BLaER1 treated with 17β-estradiol and CSF1 and Interleukin-3, amounts not matched to agents 10 nM and 100 nM (cell line): ENCODE data around the gene SMIM45.
A peak's percentile ranks its signal among the peaks of the same experiment; 100 is the strongest.

Source experiments
- H3K27ac ChIP-seq, 11 experiments: shearing (Covaris generic); formaldehyde crosslinking; 2 replicates each; pipeline ENCODE4 v1.8.1; 2022
- H3K27me3 ChIP-seq, 11 experiments: shearing (Covaris generic); formaldehyde crosslinking; 2 replicates each; pipeline ENCODE4 v1.8.1; 2022
- H3K36me3 ChIP-seq, 11 experiments: shearing (Covaris generic); formaldehyde crosslinking; 2 replicates each; pipeline ENCODE4 v1.8.1; 2022
- H3K4me1 ChIP-seq, 10 experiments: shearing (Covaris generic); formaldehyde crosslinking; 2 replicates each; pipeline ENCODE4 v1.8.1; 2022
- H3K4me2 ChIP-seq, 11 experiments: shearing (Covaris generic); formaldehyde crosslinking; 2 replicates each; pipeline ENCODE4 v1.8.1; 2022
- H3K4me3 ChIP-seq, 10 experiments: shearing (Covaris generic); formaldehyde crosslinking; 2 replicates each; pipeline ENCODE4 v1.8.1; 2022
- H3K9ac ChIP-seq, 11 experiments: shearing (Covaris generic); formaldehyde crosslinking; 2 replicates each; pipeline ENCODE4 v1.8.1; 2022
- H3K9me3 ChIP-seq, 11 experiments: shearing (Covaris generic); formaldehyde crosslinking; replicated peaks in 1 of 11; 2 replicates each; pipeline ENCODE4 v1.8.1; 2022
- H4K20me1 ChIP-seq, 11 experiments: shearing (Covaris generic); formaldehyde crosslinking; 2 replicates each; pipeline ENCODE4 v1.8.1; 2022
- Cebpa-rat ChIP-seq, 11 experiments: shearing (Covaris generic); IDR thresholded peaks; 2 replicates each; pipeline ENCODE4 v1.8.1; 2022

Gene SMIM45

GRCh38 chr22:41927813-41928212, 24.1 kb upstream of the SMIM45 start:
- H3K27ac ChIP-seq, result peak overlapping the region in 8 of 11 experiments; percentile 32 to 95 (median 64); a peak in 12 of 22 replicates
- no peak overlapping the region for H3K4me3 ChIP-seq
- peak overlapping the region in 8 of 11 experiments; percentile 13 to 97 (median 54); a peak in 11 of 22 replicates for H3K9ac ChIP-seq
- no peak for TF ChIP-seq Cebpa-rat (IDR thresholded peaks at IDR 0.05)
- H3K9me3 ChIP-seq, result no peaks in the 10 kb centered on the region
- peaks cover 38 to 95% (median 91%) of the 10 kb centered on the region in 10 experiments for H3K4me1 ChIP-seq
- H3K36me3 ChIP-seq, result peaks cover 0 to 19% (median 10%) of the 10 kb centered on the region in 11 experiments; a peak in 12 of 22 replicates
- peaks cover 0 to 32% (median 0%) of the 10 kb centered on the region in 11 experiments; a peak in 7 of 22 replicates for H3K27me3 ChIP-seq
- peak overlapping the region; percentile 29 to 99 (median 93); a peak in 21 of 22 replicates for H3K4me2 ChIP-seq
- peaks cover 0 to 32% (median 15%) of the 10 kb centered on the region in 11 experiments; a peak in 12 of 22 replicates for H4K20me1 ChIP-seq

- TF ChIP-seq Cebpa-rat (IDR thresholded peaks at IDR 0.05), result no peak
- no peaks in the 10 kb centered on the region for H3K9me3 ChIP-seq
- H3K4me3 ChIP-seq, result no peak overlapping the region; a peak in 1 of 20 replicates
- H3K4me1 ChIP-seq, result peaks cover 45 to 95% (median 91%) of the 10 kb centered on the region in 10 experiments
- H3K36me3 ChIP-seq, result peaks cover 0 to 9% (median 0%) of the 10 kb centered on the region in 11 experiments; a peak in 8 of 22 replicates
- H3K27ac ChIP-seq, result peak overlapping the region in 8 of 11 experiments; percentile 32 to 95 (median 64); a peak in 14 of 22 replicates
- H3K4me2 ChIP-seq, result peak overlapping the region; percentile 29 to 99 (median 93)
- peaks cover 0 to 41% (median 0%) of the 10 kb centered on the region in 11 experiments; a peak in 7 of 22 replicates for H3K27me3 ChIP-seq
- peak overlapping the region in 8 of 11 experiments; percentile 6 to 97 (median 54); a peak in 11 of 22 replicates for H3K9ac ChIP-seq
- H4K20me1 ChIP-seq, result peaks cover 0 to 25% (median 9%) of the 10 kb centered on the region in 11 experiments; a peak in 12 of 22 replicates
Measured at GRCh38 chr22:41928593-41929417, 23.1 kb upstream of the SMIM45 start.

DNA sequence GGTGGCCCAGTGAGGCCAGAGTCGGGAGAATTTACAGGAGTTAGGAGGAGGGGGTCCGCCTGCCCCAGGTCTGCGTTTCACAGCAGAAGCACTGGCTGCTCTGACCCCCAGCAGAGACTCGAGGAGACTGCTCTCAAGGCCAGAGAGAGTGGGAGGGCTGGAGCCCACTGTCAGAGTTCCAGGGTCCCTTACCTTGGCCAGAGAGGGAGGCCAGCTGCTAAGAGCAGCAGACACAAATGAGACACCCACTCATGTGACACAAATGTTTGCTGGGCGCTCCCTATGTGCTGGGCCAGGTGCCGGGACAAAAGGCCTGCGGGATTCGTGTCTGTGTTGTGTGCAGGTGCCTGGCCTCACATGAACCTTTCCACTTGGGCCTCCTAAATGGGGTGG, 22.5 kb upstream of the SMIM45 start:
- peak overlapping the region in 6 of 11 experiments; percentile 46 to 94 (median 68); a peak in 12 of 22 replicates for H3K27ac ChIP-seq
- H3K9ac ChIP-seq, result peak overlapping the region in 6 of 11 experiments; percentile 17 to 97 (median 62); a peak in 9 of 22 replicates
- H3K36me3 ChIP-seq, result peaks cover 0 to 3% (median 0%) of the 10 kb centered on the region in 11 experiments; a peak in 3 of 22 replicates
- H3K4me2 ChIP-seq, result peak overlapping the region in 10 of 11 experiments; percentile 29 to 99 (median 94); a peak in 20 of 22 replicates
- peaks cover 48 to 95% (median 91%) of the 10 kb centered on the region in 10 experiments for H3K4me1 ChIP-seq
- TF ChIP-seq Cebpa-rat (IDR thresholded peaks at IDR 0.05), result no peak
- no peak overlapping the region; a peak in 1 of 20 replicates for H3K4me3 ChIP-seq
- peaks cover 0 to 31% (median 12%) of the 10 kb centered on the region in 11 experiments; a peak in 14 of 22 replicates for H4K20me1 ChIP-seq
- no peaks in the 10 kb centered on the region for H3K9me3 ChIP-seq
- peaks cover 0 to 45% (median 0%) of the 10 kb centered on the region in 11 experiments; a peak in 7 of 22 replicates for H3K27me3 ChIP-seq

GRCh38 chr22:41931701-41932269, 20.2 kb upstream of the SMIM45 start:
- Histone ChIP-seq H4K20me1 (peaks cover 0 to 40% (median 7%) of the 10 kb centered on the region in 11 experiments; a peak in 7 of 22 replicates), H3K9ac (peak overlapping the region in 9 of 11 experiments; percentile 3 to 71 (median 60); a peak in 13 of 22 replicates), H3K27ac (peak overlapping the region in 9 of 11 experiments; percentile 6 to 81 (median 70); a peak in 15 of 22 replicates), H3K27me3 (peaks cover 0 to 44% (median 0%) of the 10 kb centered on the region in 11 experiments; a peak in 6 of 22 replicates), H3K4me1 (peaks cover 51 to 100% (median 100%) of the 10 kb centered on the region in 10 experiments), H3K36me3 (0 out of 22 replicates have a peak, but pooled peaks cover 0 to under 1% (median 0%) of the 10 kb centered on the region in 11 experiments), H3K4me3 (no peak overlapping the region), H3K4me2 (peak overlapping the region; percentile 26 to 99 (median 86)), H3K9me3 (no peaks in the 10 kb centered on the region)
- TF ChIP-seq Cebpa-rat (IDR thresholded peaks at IDR 0.05), result no peak

GRCh38 chr22:41932353-41932752, 19.6 kb upstream of the SMIM45 start:
- peaks cover 57 to 100% (median 100%) of the 10 kb centered on the region in 10 experiments for H3K4me1 ChIP-seq
- H3K27me3 ChIP-seq, result peaks cover 0 to 44% (median 0%) of the 10 kb centered on the region in 11 experiments; a peak in 6 of 22 replicates
- TF ChIP-seq Cebpa-rat (IDR thresholded peaks at IDR 0.05), result no peak
- H3K27ac ChIP-seq, result peak overlapping the region in 8 of 11 experiments; percentile 18 to 81 (median 72); a peak in 15 of 22 replicates
- no peaks in the 10 kb centered on the region for H3K9me3 ChIP-seq
- H3K36me3 ChIP-seq, result peaks cover 0 to 6% (median 0%) of the 10 kb centered on the region in 11 experiments; a peak in 4 of 22 replicates
- H4K20me1 ChIP-seq, result peaks cover 0 to 46% (median 10%) of the 10 kb centered on the region in 11 experiments; a peak in 7 of 22 replicates
- H3K4me3 ChIP-seq, result no peak overlapping the region
- H3K4me2 ChIP-seq, result peak overlapping the region in 10 of 11 experiments; percentile 36 to 99 (median 88); a peak in 21 of 22 replicates
- peak overlapping the region in 8 of 11 experiments; percentile 27 to 71 (median 64); a peak in 14 of 22 replicates for H3K9ac ChIP-seq

GRCh38 chr22:41933411-41934177, 18.4 kb upstream of the SMIM45 start:
- peak overlapping the region in 9 of 11 experiments; percentile 7 to 71 (median 60); a peak in 16 of 22 replicates for H3K9ac ChIP-seq
- peaks cover 0 to 12% (median 2%) of the 10 kb centered on the region in 11 experiments; a peak in 9 of 22 replicates for H3K36me3 ChIP-seq
- peaks cover 0 to 49% (median 10%) of the 10 kb centered on the region in 11 experiments; a peak in 7 of 22 replicates for H4K20me1 ChIP-seq
- H3K9me3 ChIP-seq, result no peaks in the 10 kb centered on the region
- H3K27ac ChIP-seq, result peak overlapping the region in 8 of 11 experiments; percentile 64 to 81 (median 72); a peak in 16 of 22 replicates
- H3K4me1 ChIP-seq, result peaks cover 52 to 100% (median 100%) of the 10 kb centered on the region in 10 experiments
- peak overlapping the region; percentile 57 to 99 (median 86) for H3K4me2 ChIP-seq
- peak overlapping the region in 1 of 10 experiments; percentile 12; a peak in 1 of 20 replicates for H3K4me3 ChIP-seq
- H3K27me3 ChIP-seq, result peaks cover 0 to 49% (median 0%) of the 10 kb centered on the region in 11 experiments; a peak in 6 of 22 replicates
- TF ChIP-seq Cebpa-rat (IDR thresholded peaks at IDR 0.05), result no peak

DNA sequence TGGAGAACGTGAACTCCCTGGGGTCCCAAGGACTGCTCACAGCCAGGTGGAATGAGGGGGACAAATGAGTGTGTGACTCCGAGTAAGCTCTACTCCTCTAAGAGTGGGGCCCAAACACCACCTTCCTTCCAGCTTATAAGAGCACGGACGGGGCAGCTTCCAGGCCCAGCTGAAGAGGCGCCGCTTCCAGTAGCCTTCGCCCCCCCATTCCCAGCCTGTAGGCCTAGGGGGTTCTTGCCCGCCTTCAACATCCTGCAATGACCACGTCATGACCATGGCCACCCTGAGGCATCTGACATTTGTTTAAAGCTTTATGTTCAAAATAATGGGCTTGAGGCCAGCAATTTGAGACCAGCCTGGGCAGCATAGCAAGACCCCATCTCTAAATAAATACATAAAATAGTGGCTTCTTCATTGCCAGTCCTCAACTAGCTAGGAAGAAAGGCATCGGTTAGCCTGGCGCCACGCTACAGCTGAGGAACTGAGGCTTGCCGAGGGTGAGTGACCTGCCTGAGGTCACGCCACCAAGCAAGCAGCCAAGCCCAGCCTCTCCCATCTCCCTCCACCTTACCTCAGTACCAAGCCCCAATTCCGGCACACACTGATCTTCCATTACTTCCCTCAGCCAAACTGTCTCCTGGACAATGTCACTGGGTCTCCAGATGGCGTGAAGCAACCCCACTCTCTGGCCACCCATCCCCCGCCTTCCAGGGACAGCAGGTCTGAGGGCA, 17.5 kb upstream of the SMIM45 start:
- no peak overlapping the region for H3K4me3 ChIP-seq
- peaks cover 0 to 20% (median 10%) of the 10 kb centered on the region in 11 experiments; a peak in 10 of 22 replicates for H3K36me3 ChIP-seq
- H3K27me3 ChIP-seq, result peaks cover 0 to 49% (median 0%) of the 10 kb centered on the region in 11 experiments; a peak in 6 of 22 replicates
- no peak for TF ChIP-seq Cebpa-rat (IDR thresholded peaks at IDR 0.05)
- H3K27ac ChIP-seq, result peak overlapping the region in 7 of 11 experiments; percentile 43 to 81 (median 70); a peak in 15 of 22 replicates
- peaks cover 0 to 58% (median 19%) of the 10 kb centered on the region in 11 experiments; a peak in 14 of 22 replicates for H4K20me1 ChIP-seq
- H3K4me2 ChIP-seq, result peak overlapping the region; percentile 57 to 99 (median 86); a peak in 20 of 22 replicates
- H3K9me3 ChIP-seq, result no peaks in the 10 kb centered on the region
- peak overlapping the region in 6 of 11 experiments; percentile 58 to 71 (median 67); a peak in 10 of 22 replicates for H3K9ac ChIP-seq
- H3K4me1 ChIP-seq, result peaks cover 55 to 100% (median 100%) of the 10 kb centered on the region in 10 experiments
